Calu3 (cell line): ENCODE results near the gene CDC25A. TPM values are rescaled to one million over a fixed set of nuclear protein-coding genes. Genes with fewer than 3 reads are reported as not detected.

ENCODE experiments used
- Bru-seq: library from RNA; stranded (reverse); fragments of 400-500 nt; gene quantifications from one replicate; lab custom pipeline; 2021; lab: Mats Ljungman, UMichigan
- BruChase-seq, 2 experiments: library from RNA; stranded (reverse); fragments of 400-500 nt; gene quantifications; one replicate each; lab custom pipeline; 2021; lab: Mats Ljungman, UMichigan
- BruUV-seq: library from RNA; stranded (reverse); fragments of 400-500 nt; replicated peaks from 2 replicates; lab custom pipeline; 2021; lab: Mats Ljungman, UMichigan
- CTCF ChIA-PET: fragments of 300-600 bp; sonication (Branson Sonifier 250); formaldehyde crosslinking; loops from one replicate; lab custom pipeline; 2022; ENCODE audit warnings: antibody characterized with exemption; lab: Charles Lee
- DNase-seq: peaks from one replicate; pipeline ENCODE4 v3.0.0; 2022
- H3K27ac Mint-ChIP-seq: one replicate; pipeline ENCODE4 v1.8.0; 2022; ENCODE audit warnings: mixed read lengths; ENCODE audit not compliant: unreplicated experiment
- H3K27me3 Mint-ChIP-seq: one replicate; pipeline ENCODE4 v1.8.0; 2022; ENCODE audit warnings: mixed read lengths; ENCODE audit not compliant: unreplicated experiment
- H3K36me3 Mint-ChIP-seq: one replicate; pipeline ENCODE4 v1.8.0; 2022; ENCODE audit warnings: mild to moderate bottlenecking, moderate library complexity, mixed read lengths; ENCODE audit not compliant: insufficient read depth, unreplicated experiment
- H3K4me1 Mint-ChIP-seq: one replicate; pipeline ENCODE4 v1.8.0; 2022; ENCODE audit warnings: mild to moderate bottlenecking, low read depth, mixed read lengths; ENCODE audit not compliant: unreplicated experiment
- H3K4me3 Mint-ChIP-seq: one replicate; pipeline ENCODE4 v1.8.0; 2022; ENCODE audit warnings: mild to moderate bottlenecking, low read depth, moderate library complexity, mixed read lengths; ENCODE audit not compliant: unreplicated experiment
- H3K9me3 Mint-ChIP-seq: one replicate; pipeline ENCODE4 v1.8.0; 2022; ENCODE audit warnings: low read depth, mixed read lengths; ENCODE audit not compliant: unreplicated experiment
- CTCF ChIP-seq: fragments of 200-600 bp; IDR thresholded peaks from one replicate; pipeline ENCODE4 v1.8.0; 2022; ENCODE audit warnings: antibody characterized with exemption; ENCODE audit not compliant: unreplicated experiment
- intact Hi-C: fragments of 100-400 bp; cut with micrococcal nuclease; formaldehyde crosslinking; loops from one replicate; pipeline ENCODE4 v1.10.0; 2022; ENCODE audit not compliant: unreplicated experiment
- long read RNA-seq: library from polyadenylated mRNA; stranded (forward); transcript quantifications from one replicate; pipeline ENCODE4 v2.0.0, GENCODE V29; 2022
- total RNA-seq: library from RNA; stranded (reverse); gene quantifications from 2 replicates; pipeline ENCODE4 v1.2.3, GENCODE V29; 2022

The CDC25A gene
- total RNA-seq (15.2 and 18.2 TPM in 2 replicates), Bru-seq, nascent RNA (percentile 80 among the genes with signal in this experiment), BruChase-seq, experiment 1, labeled RNA remaining after a 6-hour chase (percentile 63 among the genes with signal in this experiment), BruChase-seq, experiment 2, labeled RNA remaining after a 2-hour chase (percentile 72 among the genes with signal in this experiment)
- long read RNA-seq, partial matches to known transcripts = 1 of 10 reads
- long read RNA-seq, other reads (novel, unspliced or antisense) = 5 of 10 reads

GRCh38 chr3:48188266-48189201 lies at the start of gene CDC25A:
Gene CDC25A (minus strand): TSS chr3:48188417. CDS start chr3:48187947, 470 bp downstream.
- H3K27me3 Mint-ChIP-seq = no peaks in the 10 kb centered on the region
- no peaks in the 10 kb centered on the region for H3K9me3 Mint-ChIP-seq
- intact Hi-C loops = no loop called here
- peak within 1 kb of the TSS; percentile 93 for H3K27ac Mint-ChIP-seq
- CTCF ChIA-PET = interaction anchor here (0.5 to 0.6 kb wide), 2 partner anchors 258 to 378 kb away, joined by 3 to 6 read pairs; no protein-coding TSS in a partner anchor
- peaks cover 38% of the 10 kb centered on the region for H3K4me1 Mint-ChIP-seq
- peak within 1 kb of the TSS; percentile 97 for H3K4me3 Mint-ChIP-seq
- BruUV-seq = no TSS peak
- peaks cover 33% of the 10 kb centered on the region for H3K36me3 Mint-ChIP-seq
- peak; percentile 96 for DNase-seq
- TF ChIP-seq CTCF = no peak

GRCh38 chr3:48236531-48236930 lies 48.3 kb upstream of the CDC25A start:
- no peak overlapping the region for H3K27ac Mint-ChIP-seq
- H3K4me1 Mint-ChIP-seq = peaks cover 14% of the 10 kb centered on the region
- no peak overlapping the region for H3K4me3 Mint-ChIP-seq
- no TSS peak for BruUV-seq
- CTCF ChIA-PET = interaction anchor here (0.7 to 1.5 kb wide), 2 partner anchors 32 to 200 kb away, joined by 3 to 4 read pairs; no protein-coding TSS in a partner anchor
- TF ChIP-seq CTCF = no peak
- intact Hi-C loops = no loop called here
- no peak for DNase-seq
- H3K27me3 Mint-ChIP-seq = no peaks in the 10 kb centered on the region
- peaks cover 8% of the 10 kb centered on the region for H3K36me3 Mint-ChIP-seq
- H3K9me3 Mint-ChIP-seq = no peaks in the 10 kb centered on the region

GRCh38 chr3:48233542-48233941 lies 45.3 kb upstream of the CDC25A start:
- no peaks in the 10 kb centered on the region for H3K36me3 Mint-ChIP-seq
- H3K27me3 Mint-ChIP-seq = no peaks in the 10 kb centered on the region
- BruUV-seq = no TSS peak
- CTCF ChIA-PET = interaction anchor here (1.4 kb wide), 1 partner anchor 39 kb away, joined by 3 read pairs; no protein-coding TSS in a partner anchor
- DNase-seq = no peak
- TF ChIP-seq CTCF = no peak
- H3K4me1 Mint-ChIP-seq = peaks cover 14% of the 10 kb centered on the region
- no peak overlapping the region for H3K27ac Mint-ChIP-seq
- H3K9me3 Mint-ChIP-seq = no peaks in the 10 kb centered on the region
- intact Hi-C loops = loop anchor here (2.0 kb wide), 1 partner anchor 201 kb away; no protein-coding TSS in a partner anchor
- H3K4me3 Mint-ChIP-seq = no peak overlapping the region

GRCh38 chr3:48232734-48233133 lies 44.5 kb upstream of the CDC25A start:
- Mint-ChIP-seq H3K4me1 (peaks cover 14% of the 10 kb centered on the region), H3K27me3 (no peaks in the 10 kb centered on the region), H3K36me3 (no peaks in the 10 kb centered on the region), H3K4me3 (no peak overlapping the region), H3K27ac (no peak overlapping the region), H3K9me3 (no peaks in the 10 kb centered on the region)
- peak; percentile 82 for DNase-seq
- BruUV-seq = no TSS peak
- TF ChIP-seq CTCF = peak; percentile 43
- intact Hi-C loops = loop anchor here (2.0 kb wide), 1 partner anchor 202 kb away; no protein-coding TSS in a partner anchor
- CTCF ChIA-PET = interaction anchor here (1.4 to 1.5 kb wide), 2 partner anchors 38 to 203 kb away, joined by 3 read pairs; no protein-coding TSS in a partner anchor
